SK-N-MC (cell line): ENCODE data around the gene IGF2R.
A peak's percentile ranks its signal among the peaks of the same experiment; 100 is the strongest.

Source experiments
- DNase-seq: peaks from one replicate; pipeline ENCODE4 v3.0.0-alpha.2; 2011; ENCODE audit warnings: low read depth, low spot score
- H3K27ac ChIP-seq: fragments of 200-600 bp; sonication (generic); 2 replicates; pipeline ENCODE4 v1.5.1; 2016; ENCODE audit warnings: mixed run types
- H3K36me3 ChIP-seq: fragments of 200-600 bp; sonication (generic); 2 replicates; pipeline ENCODE4 v1.6.1; 2017; ENCODE audit warnings: antibody characterized with exemption, low read length, mixed read lengths; ENCODE audit not compliant: insufficient read depth
- H3K4me3 ChIP-seq: fragments of 200-600 bp; sonication (generic); 2 replicates; pipeline ENCODE4 v1.5.1; 2016
- H3K9ac ChIP-seq: fragments of 200-600 bp; sonication (generic); 2 replicates; pipeline ENCODE4 v1.8.0; 2017; ENCODE audit warnings: mixed run types, mixed read lengths; ENCODE audit not compliant: insufficient read length
- H3K9me3 ChIP-seq: fragments of 200-600 bp; sonication (generic); 2 replicates; pipeline ENCODE4 v1.6.1; 2017; ENCODE audit warnings: low read depth, mild to moderate bottlenecking, antibody characterized with exemption, low read length, moderate library complexity, mixed read lengths
- EZH2 ChIP-seq: fragments of 200-600 bp; sonication (generic); IDR thresholded peaks from one replicate; pipeline ENCODE4 v1.6.1; 2017; ENCODE audit warnings: antibody characterized with exemption
- FOXP2 ChIP-seq: optimal IDR thresholded peaks from 2 replicates; pipeline ENCODE3; 2011; ENCODE audit warnings: mild to moderate bottlenecking, moderate library complexity; ENCODE audit not compliant: insufficient read depth; ENCODE audit errors: extremely low read length, control extremely low read depth
- POLR2AphosphoS5 ChIP-seq: IDR thresholded peaks from 2 replicates; pipeline ENCODE4 v1.6.1; 2012; ENCODE audit warnings: mild to moderate bottlenecking, low read depth, low read length, borderline replicate concordance

IGF2R gene

GRCh38 chr6:160029525-160029924, 60.6 kb downstream of the IGF2R start:
- DNase-seq: no peak
- Histone ChIP-seq H3K27ac (peak overlapping the region; percentile 87), H3K9ac (peak overlapping the region; percentile 23), H3K9me3 (no peaks in the 10 kb centered on the region), H3K4me3 (peak overlapping the region; percentile 35), H3K36me3 (peaks cover 41% of the 10 kb centered on the region)
- TF ChIP-seq FOXP2 (no peak), POLR2AphosphoS5 (no peak), EZH2 (no peak)

- peak; percentile 39 for DNase-seq
- H3K9me3 ChIP-seq: no peaks in the 10 kb centered on the region
- TF ChIP-seq FOXP2 (no peak), POLR2AphosphoS5 (no peak), EZH2 (no peak)
- H3K36me3 ChIP-seq: peaks cover 44% of the 10 kb centered on the region
- peak overlapping the region; percentile 35 for H3K4me3 ChIP-seq
- peak overlapping the region; percentile 87 for H3K27ac ChIP-seq
- H3K9ac ChIP-seq: peak overlapping the region; percentile 58
Observed at GRCh38 chr6:160030103-160030502, 61.2 kb downstream of the IGF2R start.

DNA sequence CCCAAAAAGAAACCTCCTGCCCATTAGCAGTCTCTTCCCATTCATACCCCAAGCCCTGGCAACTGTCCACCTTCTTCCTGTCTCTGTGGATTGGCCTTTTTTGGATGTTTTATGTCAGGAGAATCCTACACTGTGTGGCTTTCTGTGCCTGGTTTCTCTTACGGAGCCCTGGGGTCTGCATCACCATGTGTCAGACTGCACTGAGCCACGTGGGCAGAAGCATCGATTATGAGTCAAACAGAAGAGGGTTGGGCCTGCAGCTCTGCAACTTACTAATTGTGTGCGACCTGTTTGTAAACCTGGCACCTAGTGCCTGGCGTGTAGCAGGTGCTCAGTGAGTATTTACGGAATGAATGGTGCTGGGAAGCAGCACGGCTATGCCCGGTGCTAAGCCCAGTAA, 62.6 kb downstream of the IGF2R start:
- Histone ChIP-seq H3K36me3 (peaks cover 47% of the 10 kb centered on the region), H3K9me3 (no peaks in the 10 kb centered on the region), H3K9ac (no peak overlapping the region), H3K27ac (no peak overlapping the region), H3K4me3 (no peak overlapping the region)
- TF ChIP-seq FOXP2 (no peak), EZH2 (no peak), POLR2AphosphoS5 (no peak)
- no peak for DNase-seq

- no peak for DNase-seq
- peaks cover 47% of the 10 kb centered on the region for H3K36me3 ChIP-seq
- no peak overlapping the region for H3K4me3 ChIP-seq
- H3K27ac ChIP-seq: no peak overlapping the region
- no peak overlapping the region for H3K9ac ChIP-seq
- TF ChIP-seq POLR2AphosphoS5 (no peak), EZH2 (no peak), FOXP2 (no peak)
- no peaks in the 10 kb centered on the region for H3K9me3 ChIP-seq
Observed at GRCh38 chr6:160031871-160032270, 63.0 kb downstream of the IGF2R start.

- TF ChIP-seq EZH2: no peak
- TF ChIP-seq FOXP2: no peak
- TF ChIP-seq POLR2AphosphoS5: no peak
- H3K9me3 ChIP-seq: no peaks in the 10 kb centered on the region
- DNase-seq: no peak
- no peak overlapping the region for H3K9ac ChIP-seq
- no peak overlapping the region for H3K4me3 ChIP-seq
- H3K36me3 ChIP-seq: peaks cover 42% of the 10 kb centered on the region
- no peak overlapping the region for H3K27ac ChIP-seq
Observed at GRCh38 chr6:160032538-160032937, 63.7 kb downstream of the IGF2R start.

DNA sequence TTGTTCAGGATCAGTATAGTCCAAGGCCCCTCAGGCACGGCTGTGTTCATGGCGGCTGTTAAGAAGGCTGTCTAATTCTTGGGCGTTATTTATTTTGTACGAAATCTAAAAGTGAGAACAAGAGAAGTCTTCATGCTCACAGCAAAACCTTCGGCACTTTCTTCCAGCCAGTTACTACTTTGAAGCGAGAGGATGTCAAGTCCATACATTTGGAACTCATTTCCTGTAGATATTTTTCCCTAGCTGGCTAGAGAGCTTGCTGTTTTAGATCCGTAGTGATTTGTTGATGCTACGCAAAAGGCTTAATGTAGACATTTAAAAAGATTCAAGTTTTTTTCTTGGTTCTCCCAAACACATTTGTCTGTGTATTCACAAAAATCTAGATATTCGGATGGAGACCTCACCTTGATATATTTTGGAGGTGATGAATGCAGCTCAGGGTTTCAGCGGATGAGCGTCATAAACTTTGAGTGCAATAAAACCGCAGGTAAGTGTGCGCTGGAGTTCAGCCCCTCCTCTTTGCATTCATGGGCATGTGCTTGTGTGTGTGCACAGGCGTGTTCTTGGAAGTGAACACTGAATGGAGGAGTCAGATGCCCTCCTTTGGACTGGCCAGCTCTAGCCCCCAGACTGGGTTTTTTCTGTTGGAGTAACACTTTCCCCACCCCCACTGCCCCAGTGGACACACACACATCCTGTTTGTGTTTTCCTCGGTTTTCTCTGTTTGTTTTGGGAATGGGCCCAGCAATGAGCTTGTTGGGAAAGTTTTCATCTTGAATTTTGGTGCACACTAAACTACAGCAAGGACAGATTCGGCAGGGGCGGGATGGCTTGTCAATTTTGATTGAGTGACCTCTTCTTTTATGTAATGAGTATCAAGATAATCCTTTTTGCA, 65.4 kb downstream of the IGF2R start:
- H3K36me3 ChIP-seq: peaks cover 37% of the 10 kb centered on the region
- TF ChIP-seq EZH2 (no peak), POLR2AphosphoS5 (no peak), FOXP2 (no peak)
- no peak for DNase-seq
- no peak overlapping the region for H3K9ac ChIP-seq
- H3K4me3 ChIP-seq: no peak overlapping the region
- H3K27ac ChIP-seq: peak overlapping the region; percentile 8
- no peaks in the 10 kb centered on the region for H3K9me3 ChIP-seq

GRCh38 chr6:160035241-160035640, 66.4 kb downstream of the IGF2R start:
- no peak overlapping the region for H3K9ac ChIP-seq
- no peaks in the 10 kb centered on the region for H3K9me3 ChIP-seq

DNA sequence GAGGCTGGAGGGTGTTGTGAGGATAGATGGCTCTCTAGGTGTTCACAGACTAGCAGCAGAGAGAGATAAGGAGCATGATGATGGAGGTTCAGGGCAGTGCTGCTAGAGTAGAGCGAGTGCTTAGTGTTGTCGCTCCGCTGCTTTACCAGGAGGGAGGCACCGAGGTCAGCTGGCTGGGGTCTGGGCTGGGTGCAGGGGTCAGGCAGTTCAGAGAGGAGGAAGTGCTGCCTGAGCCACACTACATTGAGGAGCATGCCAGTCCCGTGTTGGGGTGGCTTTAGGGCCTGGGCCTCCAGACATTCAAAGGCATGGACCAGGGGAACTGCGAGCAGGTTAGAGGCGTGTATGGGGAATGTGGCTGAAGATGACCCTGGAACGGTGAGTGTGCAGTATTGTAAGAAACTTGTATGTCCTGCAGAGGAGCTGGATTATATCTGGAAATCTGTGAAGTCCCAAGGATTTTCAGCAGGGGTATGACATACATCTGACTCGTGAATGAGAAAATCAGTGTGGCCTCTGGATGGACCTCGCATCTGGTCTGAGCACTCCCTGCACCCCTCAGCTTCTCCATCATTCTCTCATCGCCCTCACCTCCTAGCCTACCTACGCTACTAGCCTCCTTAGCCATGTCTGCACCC, 66.9 kb downstream of the IGF2R start:
- no peak overlapping the region for H3K9ac ChIP-seq
- H3K9me3 ChIP-seq: no peaks in the 10 kb centered on the region
- no peak overlapping the region for H3K27ac ChIP-seq
- DNase-seq: no peak
- TF ChIP-seq EZH2: no peak
- no peak for TF ChIP-seq FOXP2
- TF ChIP-seq POLR2AphosphoS5: no peak
- H3K4me3 ChIP-seq: no peak overlapping the region
- H3K36me3 ChIP-seq: peaks cover 43% of the 10 kb centered on the region

More at GRCh38 chr6:160035241-160035640, 66.4 kb downstream of the IGF2R start:
- Histone ChIP-seq H3K27ac (no peak overlapping the region), H3K4me3 (no peak overlapping the region), H3K36me3 (peaks cover 37% of the 10 kb centered on the region)
- no peak for DNase-seq
- TF ChIP-seq EZH2: no peak
- TF ChIP-seq FOXP2: no peak
- TF ChIP-seq POLR2AphosphoS5: no peak
